Measurements from ENCODE around the gene MS4A2. TPM values are rescaled to one million over a fixed set of nuclear protein-coding genes. Genes with fewer than 3 reads are reported as not detected.

Gene MS4A2
- total and polyA plus RNA-seq, 2 of the 8 experiments (the other 6 are each of a cell fraction or from before 2014, with no cell fraction given): not detected

- no peak for TF ChIP-seq CHD7 (IDR thresholded peaks at IDR 0.05; ENCODE audit: insufficient replicate concordance, low read length)
- TF ChIP-seq SP1 (IDR thresholded peaks at IDR 0.05; ENCODE audit: low read depth, low read length): no peak
- no peak for TF ChIP-seq CBX8 (IDR thresholded peaks at IDR 0.05; ENCODE audit: borderline replicate concordance, low read depth, low read length)
- no peak for TF ChIP-seq E2F6 (IDR thresholded peaks at IDR 0.05)
- TF ChIP-seq EZH2 (IDR thresholded peaks at IDR 0.05; ENCODE audit: low read depth, low read length, severe bottlenecking): no peak
- no peak for TF ChIP-seq SIN3A (conservative IDR thresholded peaks at IDR 0.05 in 1 of 2, IDR thresholded peaks at IDR 0.05 in 1 of 2; ENCODE audit: low read depth in 1 of 2, low read length in 2 of 2)
- no peak for TF ChIP-seq SRF (IDR thresholded peaks at IDR 0.05; ENCODE audit: low read depth, low read length)
- no peak for TF ChIP-seq TAF1 (IDR thresholded peaks at IDR 0.05; ENCODE audit: low read depth, low read length)
- TF ChIP-seq CTBP2 (IDR thresholded peaks at IDR 0.05; ENCODE audit: borderline replicate concordance, insufficient read depth, insufficient read length, low read length): no peak
- no peak for TF ChIP-seq CEBPB (IDR thresholded peaks at IDR 0.05; ENCODE audit: low read depth, low read length)
Measured at GRCh38 chr11:60084631-60085273, 3.7 kb upstream of the MS4A2 start (continued).

All from H1 (cell line).